HG02981 (cell line): ENCODE measurements around the gene DUSP18.
"Not testable (repeated sequence)": the region's sequence is repeated elsewhere in the genome, so short reads cannot be mapped to it uniquely, and the experiment has no call there.

ENCODE experiments used
- ATAC-seq: cut with Tn5 transposase; IDR thresholded peaks from one replicate; pipeline ENCODE4 v1.9.1; 2021; ENCODE audit warnings: mild to moderate bottlenecking, moderate library complexity; ENCODE audit not compliant: unreplicated experiment

The DUSP18 gene

DNA sequence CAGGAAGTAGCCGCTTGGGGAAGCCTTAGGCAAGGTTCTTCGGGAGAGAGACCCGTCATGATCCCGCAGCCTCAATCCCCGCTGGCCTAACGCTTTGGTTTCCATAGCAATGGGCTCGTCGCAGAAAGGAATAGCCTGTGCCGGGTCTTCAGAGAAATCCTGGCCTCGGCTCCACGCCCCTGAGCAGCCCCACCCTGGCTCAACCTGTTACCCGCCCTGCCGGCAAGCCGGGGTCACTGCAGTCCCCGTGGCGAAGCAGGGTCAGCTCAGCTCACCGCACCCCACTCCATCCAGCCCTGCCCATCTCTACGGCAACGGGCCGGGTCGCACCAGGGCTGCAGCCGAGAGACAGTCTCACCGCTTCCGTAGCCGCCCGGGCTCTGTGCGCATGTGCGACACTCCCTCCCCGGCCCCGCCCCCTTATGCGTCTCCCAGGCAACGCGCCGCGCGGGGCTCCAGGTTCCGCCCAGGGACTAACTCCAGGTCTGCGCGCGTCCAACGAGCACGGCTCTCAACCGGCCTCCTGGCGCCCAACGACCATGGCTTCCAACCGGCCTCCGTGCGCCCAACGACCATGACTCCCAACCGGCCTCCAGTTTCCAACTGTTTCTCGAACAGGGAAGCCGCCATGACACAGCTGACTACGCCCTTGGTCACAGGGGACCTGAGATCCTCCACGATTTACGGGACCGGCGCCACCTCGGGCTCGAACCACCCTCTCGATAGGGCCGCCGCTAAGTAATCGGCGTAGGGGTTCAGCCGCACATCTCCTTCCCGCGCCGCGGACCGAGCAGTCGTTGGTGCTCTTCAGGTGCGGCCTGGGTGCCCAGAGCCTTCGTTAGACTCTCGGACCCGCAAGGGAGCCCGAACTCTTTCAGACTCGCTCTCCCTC, at the start of gene DUSP18:
Gene DUSP18, minus strand, starts transcription at position 382 of the 892 bp plus-strand sequence. CDS start 3,872 bp downstream, outside the sequence.
- ATAC-seq: peak; percentile 92

DNA sequence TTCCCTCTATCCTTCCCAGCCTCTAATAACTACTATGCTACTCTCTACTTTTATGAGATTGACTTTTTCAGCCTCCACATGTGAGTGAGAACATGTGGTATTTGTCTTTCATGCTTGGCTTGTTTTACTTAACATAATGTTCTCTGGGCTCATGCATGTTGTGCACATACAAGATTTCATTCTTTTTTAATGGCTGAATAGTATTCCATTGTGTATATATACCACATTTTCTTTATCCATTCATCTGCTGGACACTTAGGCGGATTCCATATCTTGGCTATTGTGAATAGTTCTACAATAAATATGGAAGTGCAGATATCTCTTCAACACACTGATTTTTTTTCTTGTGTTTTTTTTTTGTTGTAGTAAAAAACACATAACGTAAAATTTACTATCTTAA, 46.4 kb upstream of the DUSP18 start:
- no peak for ATAC-seq

DNA sequence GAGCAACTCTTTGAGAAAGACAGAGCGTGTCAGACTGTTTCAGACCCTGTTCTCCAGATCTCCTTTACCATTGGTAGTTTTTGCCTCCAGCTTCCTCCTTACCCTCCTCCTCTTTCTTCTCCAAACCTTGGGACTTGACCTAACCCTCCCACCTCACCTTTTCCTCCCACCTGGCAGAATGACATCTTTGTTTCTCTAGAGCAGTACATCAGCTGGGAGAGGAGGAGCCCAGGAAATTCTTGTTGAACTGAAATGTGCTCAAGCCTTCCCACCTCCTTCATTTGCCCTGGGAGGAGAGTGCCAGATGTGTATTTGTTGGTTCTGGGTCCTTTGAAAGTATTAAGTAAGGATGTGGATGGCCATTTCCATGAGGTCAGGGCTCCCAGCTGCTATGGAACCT, 44.4 kb upstream of the DUSP18 start:
- no peak for ATAC-seq

DNA sequence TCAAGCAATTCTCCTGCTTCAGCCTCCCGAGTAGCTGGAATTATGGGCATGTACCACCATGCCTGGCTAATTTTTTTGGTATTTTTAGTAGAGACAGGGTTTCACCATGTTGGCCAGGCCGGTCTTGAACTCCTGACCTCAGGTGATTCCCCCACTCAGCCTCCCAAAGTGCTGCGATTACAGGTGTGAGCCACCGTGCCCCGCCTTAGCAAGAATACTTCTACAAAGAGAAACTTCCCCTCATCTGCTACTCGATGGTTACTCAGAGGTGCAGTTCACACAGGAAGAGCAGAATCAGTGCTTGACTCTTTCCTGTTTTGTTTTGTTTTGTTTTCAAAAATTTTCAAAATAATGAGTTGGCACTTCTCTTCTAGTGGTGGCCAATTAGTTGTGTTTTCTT, 42.3 kb upstream of the DUSP18 start:
- ATAC-seq: not testable (repeated sequence)

DNA sequence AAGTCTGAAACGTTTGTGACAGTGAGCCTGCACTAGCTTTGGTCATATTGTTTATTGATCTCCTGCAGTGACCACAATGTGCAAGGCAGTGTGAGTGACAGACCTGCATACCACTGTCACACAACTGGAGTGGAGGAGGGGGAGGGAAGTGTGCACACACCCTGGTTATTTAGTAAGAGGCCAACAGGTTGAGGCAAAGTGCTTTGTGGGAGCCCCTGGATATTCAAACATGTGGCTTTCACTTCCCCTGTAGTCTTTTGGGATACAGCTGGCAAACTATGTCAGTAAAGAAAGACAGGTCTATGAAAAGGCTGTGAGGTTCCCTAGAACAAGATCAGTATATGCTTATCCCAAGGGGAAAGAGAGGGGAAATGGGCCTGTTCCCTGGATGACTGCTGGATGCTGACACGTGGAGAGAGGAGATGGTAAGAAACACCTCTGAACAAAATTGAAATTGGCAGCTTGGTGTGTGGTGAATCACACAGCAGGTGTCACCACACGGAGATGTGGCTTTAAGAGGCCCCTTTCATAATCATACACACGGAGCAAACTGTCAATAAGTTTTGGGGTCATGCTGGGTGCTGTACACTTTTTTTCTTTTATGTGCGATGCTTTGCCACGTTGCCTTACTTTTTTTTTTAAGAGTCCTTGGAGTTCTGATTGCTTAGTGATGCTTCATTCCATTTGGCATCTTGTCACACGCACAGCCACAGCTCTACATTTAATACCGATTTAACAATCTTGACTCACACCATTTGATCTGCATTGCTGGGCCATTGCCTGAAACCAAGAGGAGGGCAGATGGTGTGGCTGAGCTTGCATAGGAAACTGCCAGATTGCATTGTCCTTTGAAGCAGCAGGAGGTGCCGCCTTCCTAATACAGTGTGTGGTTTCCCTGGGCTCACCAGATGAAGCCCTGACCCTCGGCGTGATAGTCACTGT, 38.3 kb upstream of the DUSP18 start:
- peak; percentile 59 for ATAC-seq

DNA sequence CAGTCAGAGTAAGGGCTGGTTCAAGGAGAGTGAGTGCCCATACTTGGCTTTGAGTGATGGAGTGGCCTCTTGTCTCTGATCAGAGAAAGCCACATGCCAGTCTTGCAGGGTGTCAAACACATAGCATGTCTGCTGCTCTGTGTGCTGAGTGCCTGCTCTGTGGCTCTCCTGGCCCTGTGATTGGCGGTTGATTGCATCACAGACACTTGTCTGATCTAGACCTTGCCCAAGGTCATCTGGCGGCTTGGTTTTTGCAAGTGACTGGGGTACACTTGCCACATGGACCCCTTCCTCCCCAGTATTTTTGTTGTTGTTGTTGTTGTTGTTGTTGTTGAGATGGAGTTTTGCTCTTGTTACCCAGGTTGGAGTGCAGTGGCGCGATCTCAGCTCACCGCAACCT, 37.3 kb upstream of the DUSP18 start:
- no peak for ATAC-seq

DNA sequence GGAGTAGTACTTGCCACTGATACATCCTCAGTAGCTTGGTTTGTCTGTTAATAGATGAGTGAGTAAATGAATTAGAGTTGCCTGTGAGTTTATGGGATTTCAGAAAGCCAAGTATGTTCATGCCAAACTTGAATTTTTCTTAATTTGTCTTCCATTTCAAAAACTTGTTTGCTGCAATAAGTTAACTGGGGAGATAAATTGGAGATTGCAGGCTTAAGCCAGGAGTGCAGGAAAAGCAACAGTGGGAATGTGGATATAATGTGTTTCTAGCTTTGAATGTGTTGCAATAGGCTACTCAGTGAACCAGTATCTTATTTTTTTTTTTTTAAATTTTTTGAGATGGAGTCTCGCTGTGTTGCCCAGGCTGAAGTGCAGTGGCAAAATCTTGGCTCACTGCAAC, 35.2 kb upstream of the DUSP18 start:
- ATAC-seq: no peak

DNA sequence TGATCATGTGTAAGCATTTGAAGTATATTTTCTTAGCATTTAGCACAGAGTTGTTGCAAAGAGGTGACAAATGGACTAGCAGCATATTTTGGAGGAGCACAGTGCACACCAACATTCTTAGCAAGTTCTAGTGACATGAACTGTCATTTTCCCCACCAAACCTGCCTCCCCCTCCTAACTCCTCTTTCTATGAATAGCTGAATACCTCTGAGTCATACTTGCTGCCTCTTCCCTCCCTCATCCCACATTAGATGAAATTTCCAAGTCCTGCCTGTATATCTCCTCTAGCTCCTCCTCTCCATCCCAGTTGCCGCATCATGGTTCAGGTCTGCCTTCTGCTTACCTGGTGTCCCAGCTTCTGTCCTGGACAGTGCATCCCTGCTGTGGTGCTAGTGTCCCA, 34.2 kb upstream of the DUSP18 start:
- ATAC-seq: no peak

DNA sequence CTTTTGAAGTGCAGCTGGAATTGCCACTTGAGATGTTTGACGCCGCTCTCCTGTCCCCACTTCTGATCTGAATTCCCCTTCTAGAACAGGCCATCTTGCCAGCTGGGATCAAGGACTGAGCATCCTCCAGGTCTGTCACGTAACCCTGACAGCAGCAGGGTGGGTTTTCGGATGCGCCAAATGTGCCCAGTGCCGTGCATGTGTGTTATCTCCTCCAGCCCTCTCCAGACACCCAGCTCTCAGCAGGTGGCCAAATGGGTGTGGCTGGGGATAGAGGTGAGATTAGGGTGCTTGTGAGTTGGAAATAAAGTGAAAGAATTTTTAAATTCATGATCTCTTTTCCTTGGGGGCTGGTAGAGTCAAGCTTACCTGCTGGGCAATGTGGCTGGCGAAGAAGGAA, 30.3 kb upstream of the DUSP18 start:
- no peak for ATAC-seq

DNA sequence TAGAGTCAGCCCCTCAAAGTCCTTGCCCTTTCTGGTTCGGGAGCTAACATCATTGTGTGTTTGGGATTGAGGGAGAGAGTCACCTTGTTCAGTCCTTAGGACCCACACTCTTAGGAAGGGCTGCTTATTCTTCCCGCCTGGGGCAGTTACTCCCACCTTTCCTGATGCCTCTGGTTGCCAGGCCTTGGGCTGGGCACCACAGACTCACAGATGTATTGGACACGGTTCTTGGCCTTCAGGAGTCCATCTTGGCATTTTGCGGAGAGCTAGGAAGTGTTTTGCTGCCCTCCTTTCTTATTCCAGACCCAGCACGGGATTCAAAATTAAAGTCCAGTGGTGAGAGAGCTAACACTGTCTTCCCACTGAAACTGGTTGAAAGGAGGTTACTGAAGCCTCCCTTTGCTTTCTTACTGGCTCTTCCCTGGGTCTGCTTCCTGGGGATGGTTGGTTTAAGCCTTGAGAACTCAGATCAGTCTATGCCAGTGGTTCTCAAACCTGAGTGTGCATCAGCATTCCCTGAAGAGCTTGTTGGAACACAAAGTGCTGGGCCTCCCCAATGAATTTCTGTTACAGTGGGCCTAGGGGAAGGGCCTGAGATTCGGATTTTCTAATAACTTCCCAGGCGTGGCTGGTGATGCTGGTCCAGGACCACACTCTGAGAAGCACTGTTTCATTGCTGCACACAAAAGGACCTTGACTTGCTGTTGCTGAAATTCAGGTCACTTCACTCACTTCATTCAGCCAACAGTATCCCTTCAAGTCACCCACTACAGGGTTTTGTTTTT, 28.4 kb upstream of the DUSP18 start:
- no peak for ATAC-seq

DNA sequence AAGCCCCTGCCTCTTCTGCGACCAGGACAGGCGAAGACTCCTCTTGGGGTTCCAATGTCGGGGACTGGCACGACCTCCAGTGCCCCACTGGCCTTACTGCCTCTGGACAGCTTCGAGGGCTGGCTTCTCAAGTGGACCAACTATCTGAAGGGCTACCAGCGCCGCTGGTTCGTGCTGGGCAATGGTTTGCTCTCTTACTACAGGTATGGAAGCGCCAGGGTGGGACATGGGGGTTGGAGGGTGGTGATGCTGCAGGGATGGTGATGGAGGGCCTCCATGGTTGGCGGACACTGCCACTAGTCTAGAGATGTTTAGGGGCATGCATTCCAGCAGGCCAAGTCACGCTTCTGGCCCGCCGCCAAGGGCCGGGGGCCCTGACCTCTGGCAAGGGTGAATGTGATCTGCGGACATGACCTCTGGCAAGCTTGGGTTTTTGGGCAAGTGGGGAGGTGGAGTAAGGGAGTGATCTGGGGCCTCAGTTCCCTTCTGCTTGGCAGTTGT, 27.7 kb upstream of the DUSP18 start:
- ATAC-seq: no peak

DNA sequence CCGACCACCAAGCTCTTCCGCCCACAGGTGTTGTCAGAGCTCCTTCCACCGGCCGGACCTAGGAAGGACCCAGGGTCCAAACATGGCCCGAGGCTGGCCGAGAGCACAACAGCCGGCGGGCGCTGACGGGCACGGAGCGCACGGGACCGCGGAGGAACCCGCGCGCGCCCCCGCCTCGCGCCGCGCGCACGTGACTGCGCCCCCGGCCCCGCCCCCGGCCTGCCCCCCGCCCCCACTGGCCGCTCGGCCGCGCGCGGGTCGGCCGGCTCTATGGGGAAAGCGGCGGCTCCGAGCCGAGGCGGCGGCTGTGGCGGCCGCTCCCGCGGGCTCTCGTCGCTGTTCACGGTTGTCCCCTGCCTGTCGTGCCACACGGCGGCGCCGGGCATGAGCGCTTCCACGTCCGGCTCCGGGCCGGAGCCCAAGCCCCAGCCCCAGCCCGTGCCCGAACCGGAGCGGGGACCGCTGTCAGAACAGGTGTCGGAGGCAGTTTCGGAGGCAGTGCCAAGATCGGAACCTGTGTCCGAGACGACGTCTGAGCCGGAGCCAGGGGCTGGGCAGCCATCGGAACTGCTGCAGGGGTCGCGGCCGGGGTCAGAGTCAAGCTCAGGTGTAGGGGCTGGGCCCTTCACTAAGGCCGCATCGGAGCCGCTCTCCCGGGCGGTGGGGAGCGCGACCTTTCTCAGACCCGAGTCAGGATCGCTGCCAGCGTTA, 27.1 kb upstream of the DUSP18 start, which contains the start of gene OSBP2:
Gene OSBP2, plus strand, starts transcription at position 235 of the 711 bp plus-strand sequence. Its CDS starts 36 bp downstream, at position 271.
- ATAC-seq: no peak

DNA sequence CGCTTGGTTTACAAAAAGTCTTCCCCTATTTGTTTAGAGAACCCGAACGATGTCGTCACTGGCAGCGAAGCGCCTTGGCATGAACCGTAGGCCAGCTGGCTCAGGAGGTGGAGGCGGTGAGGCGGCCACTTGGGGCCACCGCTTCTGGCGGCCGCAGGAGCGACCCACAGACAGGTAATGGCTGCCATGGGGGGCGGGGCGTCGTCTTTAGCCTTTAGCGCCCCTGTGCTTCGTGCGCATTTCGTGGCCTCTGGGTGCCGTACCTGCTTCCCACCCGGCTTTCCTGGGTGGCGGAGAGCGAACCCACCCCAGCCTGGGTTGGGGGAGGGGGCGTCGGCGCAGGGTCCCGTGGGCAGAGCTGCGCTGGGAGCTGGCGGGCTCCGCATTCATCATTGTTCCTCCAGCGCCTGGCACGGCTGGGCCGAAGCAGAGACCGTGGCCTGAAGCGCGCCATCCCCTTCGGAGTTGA, 26.5 kb upstream of the DUSP18 start:
- ATAC-seq: no peak

DNA sequence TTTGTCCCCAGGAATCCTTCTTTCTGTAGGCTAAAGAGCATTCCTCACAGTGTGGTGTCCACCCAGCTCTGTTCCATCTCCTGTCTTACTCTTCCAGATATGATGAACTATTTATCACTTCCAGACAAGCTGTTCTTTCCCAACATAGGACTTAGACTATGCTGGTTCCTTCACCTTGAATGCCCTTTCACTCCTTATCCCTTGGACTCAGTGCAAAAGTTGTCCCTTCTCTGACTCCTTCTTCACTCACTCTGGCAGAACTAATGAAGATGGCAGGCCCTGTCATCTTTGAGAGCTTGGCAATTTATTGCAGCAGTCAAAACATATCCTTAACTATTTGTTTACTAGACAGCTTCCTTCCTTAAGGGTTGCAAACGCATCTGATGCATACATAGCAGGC, 23.5 kb upstream of the DUSP18 start:
- ATAC-seq: no peak

DNA sequence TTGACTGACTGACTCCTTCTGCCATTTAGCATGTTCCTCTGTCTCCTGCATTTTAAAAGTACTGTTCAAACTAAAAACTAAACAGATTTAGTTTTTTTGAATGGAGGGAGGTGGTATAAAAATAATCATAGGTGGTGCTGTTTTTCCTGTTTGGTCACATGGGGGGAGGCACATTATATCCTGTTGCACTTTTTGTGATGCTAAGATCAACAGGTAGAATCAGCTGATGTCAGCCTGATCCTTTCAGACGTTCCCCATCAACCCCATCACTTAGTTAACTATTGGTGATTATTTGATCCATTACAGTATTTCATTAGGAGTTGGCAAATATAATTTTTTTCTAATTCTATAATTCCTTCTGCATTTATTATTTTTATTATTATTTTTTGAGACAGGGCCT, 21.9 kb upstream of the DUSP18 start:
- no peak for ATAC-seq

DNA sequence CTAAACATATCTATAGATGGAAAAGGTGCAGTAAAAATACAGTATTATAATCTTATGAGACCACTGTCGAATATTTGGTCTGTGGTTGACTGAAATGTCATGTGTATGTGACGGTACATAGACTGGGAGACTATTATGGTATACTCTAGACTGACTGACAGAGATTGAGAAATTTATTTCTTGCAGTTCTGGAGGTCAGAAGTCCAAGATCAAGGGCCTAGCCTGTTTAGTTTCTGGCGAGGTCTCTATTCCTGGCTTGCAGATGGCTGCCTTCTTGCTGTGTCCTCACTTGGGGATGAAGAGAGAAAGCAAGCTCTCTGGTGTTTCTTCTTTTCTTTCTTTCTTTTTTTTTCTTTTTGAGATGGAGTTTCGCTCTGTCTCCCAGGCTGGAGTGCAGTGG, 19.7 kb upstream of the DUSP18 start:
- ATAC-seq: no peak

DNA sequence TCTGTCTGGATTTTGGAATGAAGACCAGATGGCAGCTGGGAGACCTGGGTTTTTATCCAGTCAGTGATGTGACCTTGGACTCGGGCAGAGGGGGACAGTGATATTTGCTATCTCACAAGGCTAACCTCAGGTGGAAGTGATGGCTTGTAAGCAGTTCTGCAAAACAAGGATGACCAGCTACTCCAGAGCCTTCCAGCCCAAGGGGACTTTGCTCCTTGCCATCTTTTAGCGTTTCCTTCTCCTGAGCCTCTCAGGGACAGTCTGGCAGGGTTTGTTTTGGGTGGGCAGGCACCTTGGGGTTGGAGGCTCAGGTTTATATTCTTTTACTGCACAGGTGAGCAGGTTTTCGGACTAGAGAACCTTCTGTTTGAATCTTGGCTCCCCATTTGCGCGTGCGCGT, 17.5 kb upstream of the DUSP18 start:
- no peak for ATAC-seq

DNA sequence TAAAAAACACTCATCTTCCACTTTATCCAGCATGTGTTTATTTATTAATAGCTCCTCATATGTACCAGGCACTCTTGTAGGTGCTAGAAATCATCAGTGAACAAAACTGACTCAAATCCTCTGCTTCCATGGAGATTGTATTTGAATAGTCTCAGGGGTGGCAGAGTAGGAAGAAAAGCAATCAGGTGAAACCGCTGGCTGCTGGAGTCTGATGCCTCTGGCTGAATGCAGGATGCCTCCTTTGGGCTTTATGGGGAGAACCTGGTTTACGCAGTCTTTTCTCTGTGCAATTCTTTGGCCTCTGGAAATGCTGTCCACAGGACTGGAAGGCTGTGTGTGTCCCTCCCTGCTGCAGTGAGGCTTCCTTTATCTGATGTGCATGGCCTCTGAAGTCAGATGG, 14.2 kb upstream of the DUSP18 start:
- ATAC-seq: no peak

DNA sequence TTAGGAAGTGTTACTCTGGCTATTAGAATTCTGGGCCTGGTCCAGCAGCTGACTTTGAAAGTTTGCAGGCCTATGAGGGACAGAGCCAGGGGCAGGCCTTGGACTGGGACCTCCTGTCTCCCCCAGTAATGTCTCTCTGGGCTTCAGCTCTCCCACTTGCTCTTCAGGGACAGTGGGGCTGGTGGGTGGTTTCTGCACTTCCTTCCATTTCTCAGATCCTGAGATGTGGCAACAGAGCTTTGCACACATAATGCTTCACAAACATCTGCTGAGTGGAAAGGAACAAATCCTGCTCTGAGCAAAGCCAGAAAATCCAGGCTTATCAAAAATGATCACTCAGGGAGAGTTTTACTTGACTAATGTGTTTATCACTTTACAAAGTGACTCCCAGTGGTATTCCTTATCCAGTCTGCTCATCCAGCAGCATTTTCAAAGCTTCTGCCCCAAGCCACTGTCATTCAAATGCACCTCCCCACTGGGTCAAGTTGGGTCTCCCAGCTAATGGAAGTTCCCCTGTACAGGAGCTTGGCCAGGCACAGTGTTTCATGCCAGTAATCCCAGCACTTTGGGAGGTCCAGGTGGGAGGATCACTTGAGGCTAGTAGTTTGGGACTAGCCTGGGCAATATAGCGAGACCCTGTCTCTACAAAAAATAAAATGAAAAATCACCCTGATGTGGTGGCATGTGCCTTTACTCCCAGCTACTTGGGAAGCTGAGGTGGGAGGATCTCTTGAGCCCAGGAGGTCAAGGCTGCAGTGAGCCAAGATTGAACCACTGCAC, 13.5 kb upstream of the DUSP18 start:
- no peak for ATAC-seq
